Psoas muscle (tissue), 8 donors: Measurements from ENCODE around the gene URB1. TPM values are rescaled to one million over a fixed set of nuclear protein-coding genes. Genes with fewer than 3 reads are reported as not detected.
A peak's percentile ranks its signal among the peaks of the same experiment; 100 is the strongest.

ENCODE experiments used
- ATAC-seq, 4 donors: fragments of 200-7000 bp; cut with Tn5 transposase; one replicate each; pipeline ENCODE4 v1.9.1; 2020; ENCODE audit warnings: moderate library complexity in 3 of 4, mild to moderate bottlenecking in 2 of 4
- DNase-seq, 2 donors: peaks; one replicate each; pipeline ENCODE4 v3.0.0-alpha.2; 2020
- H3K27ac ChIP-seq: fragments of 200-600 bp; one replicate; pipeline ENCODE4 v1.8.0; 2022
- H3K27me3 ChIP-seq, 3 donors: fragments of 200-600 bp in 1 of 3; one replicate each; pipeline versions ENCODE4 v1.6.1 to v1.8.0; 2013 to 2022; ENCODE audit warnings: low read length in 2 of 3, mild to moderate bottlenecking in 2 of 3, moderate library complexity in 1 of 3; ENCODE audit not compliant: insufficient read depth in 3 of 3
- H3K36me3 ChIP-seq, 2 donors: fragments of 200-600 bp in 1 of 2; one replicate each; pipeline versions ENCODE4 v1.6.1 to v1.8.0; 2013 to 2022; ENCODE audit warnings: low read depth in 1 of 2, mild to moderate bottlenecking in 1 of 2, moderate library complexity in 1 of 2; ENCODE audit not compliant: insufficient read depth in 1 of 2
- H3K4me1 ChIP-seq: fragments of 200-600 bp; one replicate; pipeline ENCODE4 v1.8.0; 2022
- H3K4me3 ChIP-seq: fragments of 200-600 bp; one replicate; pipeline ENCODE4 v1.8.0; 2022; ENCODE audit warnings: mild to moderate bottlenecking
- H3K9me3 ChIP-seq: fragments of 200-600 bp; one replicate; pipeline ENCODE4 v1.8.0; 2022
- WGBS, 3 donors: extraction: QIAGEN DNeasy Blood & Tissue Kit; methylation state at CpG; one replicate each; pipeline versions ENCODE4 v1.1.6 to v1.1.7; 2013; 5-methylcytosine and 5-hydroxymethylcytosine counted together
- intact Hi-C, 2 donors: fragments of 100-400 bp; cut with DNase I; formaldehyde crosslinking; loops; one replicate each; pipeline versions ENCODE4 v1.11.0 to v1.14.2; 2022
- polyA plus RNA-seq, 3 donors: library from polyadenylated mRNA; stranded (reverse); fragments of 200-250 nt; gene quantifications; one replicate each; pipeline ENCODE4 v1.2.3, GENCODE V29; 2013
- total RNA-seq, 4 donors: library from RNA; stranded (reverse); fragmentation: NEBNext Ultra II Directional in 2 of 4; extraction: Animal tissue kit (Norgen Biotek cat#: 25700) in 2 of 4; gene quantifications; one replicate each; pipeline versions ENCODE4 v1.2.1 to v1.2.4, GENCODE V29; 2021 to 2023
- TF ChIP-seq, protein P1 (sequence below): fragments of 200-600 bp; IDR thresholded peaks from one replicate; pipeline ENCODE4 v1.8.0; 2022; ENCODE audit warnings: antibody characterized with exemption
- donor health status: healthy with polysubstance abuse.
- donor health status: DM: no; HTN: no; CAD: no; lungs with moderate emphysema.
- donor health status: Bipolar disorder and iron deficiency.
- donor health status: healthy.
- donor health status: DM: yes; HTN: yes; CAD: no.
- donor health status: DM: no; HTN: no; CAD: no.
- donor health status: DM: no; HTN: no; CAD: no.
- donor health status: DM: yes; HTN: yes; CAD: no.

The URB1 gene
- total and polyA plus RNA-seq, 7 donors = 4.8 to 19.8 (median 12.9) TPM

DNA sequence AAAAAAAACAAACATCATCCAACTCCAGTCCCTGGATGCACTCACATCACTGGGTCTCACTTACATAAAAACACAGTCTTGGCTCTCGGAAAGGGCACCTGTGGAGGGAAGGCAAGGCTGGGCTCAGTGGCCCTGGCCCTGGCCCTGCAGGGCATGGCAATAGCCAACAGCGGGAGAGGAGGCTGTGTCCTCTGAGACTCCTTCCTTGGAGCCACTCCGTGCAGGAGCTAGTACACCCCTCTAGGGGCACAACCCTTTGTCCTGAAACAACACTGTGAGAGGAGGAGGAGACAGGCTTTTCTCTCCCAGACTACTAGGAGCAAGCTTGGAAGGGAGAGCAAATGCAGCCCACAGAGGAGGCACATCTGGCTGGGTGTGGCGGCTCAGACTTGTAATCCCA lies 28.0 kb downstream of the URB1 start:
- Histone ChIP-seq H3K27ac (no peak overlapping the region), H3K4me1 (no peaks in the 10 kb centered on the region), H3K4me3 (no peak overlapping the region), H3K27me3 (no peaks in the 10 kb centered on the region), H3K36me3 (peaks cover 17 to 100% of the 10 kb centered on the region in 2 donors), H3K9me3 (no peaks in the 10 kb centered on the region)
- DNase-seq = no peak
- TF ChIP-seq, protein P1, sequence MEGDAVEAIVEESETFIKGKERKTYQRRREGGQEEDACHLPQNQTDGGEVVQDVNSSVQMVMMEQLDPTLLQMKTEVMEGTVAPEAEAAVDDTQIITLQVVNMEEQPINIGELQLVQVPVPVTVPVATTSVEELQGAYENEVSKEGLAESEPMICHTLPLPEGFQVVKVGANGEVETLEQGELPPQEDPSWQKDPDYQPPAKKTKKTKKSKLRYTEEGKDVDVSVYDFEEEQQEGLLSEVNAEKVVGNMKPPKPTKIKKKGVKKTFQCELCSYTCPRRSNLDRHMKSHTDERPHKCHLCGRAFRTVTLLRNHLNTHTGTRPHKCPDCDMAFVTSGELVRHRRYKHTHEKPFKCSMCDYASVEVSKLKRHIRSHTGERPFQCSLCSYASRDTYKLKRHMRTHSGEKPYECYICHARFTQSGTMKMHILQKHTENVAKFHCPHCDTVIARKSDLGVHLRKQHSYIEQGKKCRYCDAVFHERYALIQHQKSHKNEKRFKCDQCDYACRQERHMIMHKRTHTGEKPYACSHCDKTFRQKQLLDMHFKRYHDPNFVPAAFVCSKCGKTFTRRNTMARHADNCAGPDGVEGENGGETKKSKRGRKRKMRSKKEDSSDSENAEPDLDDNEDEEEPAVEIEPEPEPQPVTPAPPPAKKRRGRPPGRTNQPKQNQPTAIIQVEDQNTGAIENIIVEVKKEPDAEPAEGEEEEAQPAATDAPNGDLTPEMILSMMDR = no peak
- 68 to 82% (median 75%) methylated on average over 4 of the region's 4 CpGs for WGBS, 3 donors
- intact Hi-C loops = no loop called here
- ATAC-seq = peak in 1 of 4 donors; percentile 29

- intact Hi-C loops = no loop called here
- WGBS, 3 donors = 63 to 68% (median 67%) methylated on average over 7 of the region's 7 CpGs
- no peak for DNase-seq
- H3K36me3 ChIP-seq = peaks cover 21 to 100% of the 10 kb centered on the region in 2 donors
- H3K27ac ChIP-seq = no peak overlapping the region
- H3K4me3 ChIP-seq = no peak overlapping the region
- no peaks in the 10 kb centered on the region for H3K27me3 ChIP-seq
- no peaks in the 10 kb centered on the region for H3K9me3 ChIP-seq
- peak in 3 of 4 donors; percentile 39 to 64 (median 52) for ATAC-seq
- no peaks in the 10 kb centered on the region for H3K4me1 ChIP-seq
- TF ChIP-seq, protein P1 = no peak
Measured at GRCh38 chr21:32364387-32364786, 28.4 kb downstream of the URB1 start.

GRCh38 chr21:32360401-32360975 lies 32.3 kb downstream of the URB1 start:
- no peaks in the 10 kb centered on the region for H3K27me3 ChIP-seq
- WGBS, 3 donors = 79 to 83% (median 81%) methylated on average over 5 of the region's 5 CpGs
- H3K4me1 ChIP-seq = no peaks in the 10 kb centered on the region
- ATAC-seq (no peak), DNase-seq (no peak)
- H3K27ac ChIP-seq = no peak overlapping the region
- no peaks in the 10 kb centered on the region for H3K9me3 ChIP-seq
- TF ChIP-seq, protein P1 = no peak
- intact Hi-C loops = no loop called here
- peaks cover 16 to 100% of the 10 kb centered on the region in 2 donors for H3K36me3 ChIP-seq
- no peak overlapping the region for H3K4me3 ChIP-seq

DNA sequence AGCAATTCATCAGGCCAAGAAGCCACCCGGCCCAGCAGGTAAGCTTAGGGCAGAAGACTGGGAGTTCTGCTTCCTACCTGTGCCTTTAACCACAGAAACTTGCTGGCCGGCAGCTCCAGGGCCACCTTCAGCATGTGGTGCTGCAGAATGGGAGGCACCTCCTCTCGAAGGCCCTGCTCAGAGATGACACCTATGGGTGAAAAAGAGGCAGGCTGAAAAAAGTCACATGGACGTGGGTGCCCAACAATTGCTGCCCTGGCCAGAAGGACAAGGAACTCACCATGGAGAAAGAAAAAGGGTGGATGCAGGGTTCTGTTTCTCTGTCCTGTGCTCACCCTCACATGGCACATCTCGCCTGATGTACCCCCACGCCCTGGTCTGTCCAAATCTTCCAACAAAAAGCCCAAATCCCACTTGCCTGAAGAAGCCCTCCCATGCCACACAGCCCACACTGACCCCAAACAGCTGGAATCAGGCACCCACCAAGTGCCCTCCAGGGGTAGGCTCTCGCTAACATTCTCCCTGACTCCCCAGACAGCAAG lies 33.0 kb downstream of the URB1 start:
- intact Hi-C loops = loop anchor here in 1 of 2 donors (10.0 kb wide), 2 partner anchors 385 to 665 kb away; no protein-coding TSS in a partner anchor
- no peak for ATAC-seq
- DNase-seq = no peak
- WGBS, 3 donors = 69 to 80% (median 71%) methylated on average over 7 of the region's 7 CpGs
- Histone ChIP-seq H3K4me1 (no peaks in the 10 kb centered on the region), H3K4me3 (no peak overlapping the region), H3K27me3 (no peaks in the 10 kb centered on the region), H3K27ac (no peak overlapping the region), H3K9me3 (no peaks in the 10 kb centered on the region), H3K36me3 (peaks cover 16 to 100% of the 10 kb centered on the region in 2 donors)
- TF ChIP-seq, protein P1 = no peak
